ENCODE results near the gene CYP4F12.
"Not testable (repeated sequence)": the region's sequence is repeated elsewhere in the genome, so short reads cannot be mapped to it uniquely, and the experiment has no call there.

CYP4F12 gene

DNA sequence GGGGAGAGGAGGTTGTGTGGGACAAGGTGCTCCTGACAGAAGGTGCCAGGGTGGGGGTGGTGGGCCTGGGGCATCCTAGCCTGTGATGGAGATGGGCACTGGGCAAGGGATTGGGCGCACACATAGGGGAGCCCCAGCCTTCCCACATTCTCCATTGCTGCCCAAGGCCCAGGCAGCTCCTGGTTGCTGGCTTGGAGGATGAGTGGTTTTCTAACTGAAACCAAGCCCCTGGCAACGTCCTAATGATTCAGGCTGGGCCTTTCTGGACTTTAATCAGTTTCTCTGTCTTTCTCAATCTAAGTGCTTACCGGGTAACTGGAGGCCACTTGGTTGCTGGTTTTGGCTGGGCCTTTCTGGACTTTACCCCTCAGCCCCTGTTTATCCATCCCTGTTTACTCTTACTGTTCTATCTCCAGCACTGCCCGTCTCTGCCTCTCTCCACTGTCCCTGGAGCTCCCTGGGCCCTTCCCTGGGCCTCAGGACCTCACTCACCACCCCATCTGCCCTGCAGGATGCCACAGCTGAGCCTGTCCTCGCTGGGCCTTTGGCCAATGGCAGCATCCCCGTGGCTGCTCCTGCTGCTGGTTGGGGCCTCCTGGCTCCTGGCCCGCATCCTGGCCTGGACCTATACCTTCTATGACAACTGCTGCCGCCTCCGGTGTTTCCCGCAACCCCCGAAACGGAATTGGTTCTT is 31.8 kb upstream of the CYP4F12 start:
- no peak for TF ChIP-seq ZFX (IDR thresholded peaks at IDR 0.05; ENCODE audit: borderline replicate concordance)
- TF ChIP-seq, protein P1, sequence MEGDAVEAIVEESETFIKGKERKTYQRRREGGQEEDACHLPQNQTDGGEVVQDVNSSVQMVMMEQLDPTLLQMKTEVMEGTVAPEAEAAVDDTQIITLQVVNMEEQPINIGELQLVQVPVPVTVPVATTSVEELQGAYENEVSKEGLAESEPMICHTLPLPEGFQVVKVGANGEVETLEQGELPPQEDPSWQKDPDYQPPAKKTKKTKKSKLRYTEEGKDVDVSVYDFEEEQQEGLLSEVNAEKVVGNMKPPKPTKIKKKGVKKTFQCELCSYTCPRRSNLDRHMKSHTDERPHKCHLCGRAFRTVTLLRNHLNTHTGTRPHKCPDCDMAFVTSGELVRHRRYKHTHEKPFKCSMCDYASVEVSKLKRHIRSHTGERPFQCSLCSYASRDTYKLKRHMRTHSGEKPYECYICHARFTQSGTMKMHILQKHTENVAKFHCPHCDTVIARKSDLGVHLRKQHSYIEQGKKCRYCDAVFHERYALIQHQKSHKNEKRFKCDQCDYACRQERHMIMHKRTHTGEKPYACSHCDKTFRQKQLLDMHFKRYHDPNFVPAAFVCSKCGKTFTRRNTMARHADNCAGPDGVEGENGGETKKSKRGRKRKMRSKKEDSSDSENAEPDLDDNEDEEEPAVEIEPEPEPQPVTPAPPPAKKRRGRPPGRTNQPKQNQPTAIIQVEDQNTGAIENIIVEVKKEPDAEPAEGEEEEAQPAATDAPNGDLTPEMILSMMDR (IDR thresholded peaks at IDR 0.05), result no peak
- H3K27ac ChIP-seq, result no peak overlapping the region

DNA sequence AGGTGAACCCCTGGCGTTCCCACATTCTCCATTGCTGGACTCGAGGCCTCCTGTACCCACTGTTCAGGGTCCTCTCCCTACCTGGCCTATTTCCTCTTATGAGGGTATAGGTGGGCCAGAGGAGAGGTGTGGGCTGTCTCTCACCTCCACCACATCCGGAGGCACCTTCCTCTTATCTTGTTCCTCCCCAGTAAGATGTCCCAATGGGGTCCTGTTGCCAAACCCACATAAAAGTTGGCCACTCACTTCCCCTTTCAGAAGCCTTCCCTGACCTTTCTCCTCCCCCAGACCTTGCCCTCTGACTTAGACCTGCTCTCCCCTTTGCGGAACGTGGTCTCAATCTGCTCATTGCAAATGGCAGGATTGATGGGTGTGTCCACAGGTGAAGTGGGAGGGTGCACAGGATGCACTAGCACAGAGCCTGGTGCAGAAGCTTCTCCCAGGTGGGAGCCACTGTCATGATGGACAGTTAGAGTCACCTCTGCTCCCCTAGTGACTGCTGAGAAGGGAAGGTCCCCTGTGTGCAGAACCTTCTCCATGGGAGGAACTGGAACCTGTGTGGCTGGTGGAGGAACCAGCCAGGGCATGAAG is 30.9 kb upstream of the CYP4F12 start:
- no peak for TF ChIP-seq ZFX (IDR thresholded peaks at IDR 0.05; ENCODE audit: borderline replicate concordance)
- TF ChIP-seq, protein P1 (IDR thresholded peaks at IDR 0.05), result no peak
- no peak overlapping the region for H3K27ac ChIP-seq

DNA sequence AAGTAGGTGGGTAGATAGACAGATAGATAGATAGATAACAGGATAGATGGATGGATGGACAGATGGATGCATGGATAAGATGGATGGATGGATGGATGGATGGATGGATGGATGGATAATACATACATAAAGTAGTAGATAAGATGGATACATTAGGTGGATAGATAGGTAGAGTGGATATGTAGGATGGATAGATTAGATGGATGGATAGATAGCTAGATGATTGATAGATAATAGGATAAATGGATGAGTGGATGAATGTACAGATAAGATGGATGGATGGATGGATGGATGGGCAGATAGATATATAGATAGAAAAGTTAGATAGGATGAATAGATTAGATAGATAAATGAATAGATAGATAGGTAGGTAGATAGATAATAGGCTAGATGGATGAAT is 30.1 kb upstream of the CYP4F12 start:
- no peak for TF ChIP-seq ZFX (IDR thresholded peaks at IDR 0.05; ENCODE audit: borderline replicate concordance)
- TF ChIP-seq, protein P1 (IDR thresholded peaks at IDR 0.05), result no peak
- no peak overlapping the region for H3K27ac ChIP-seq

GRCh38 chr19:15643387-15643786 is 29.5 kb upstream of the CYP4F12 start:
- TF ChIP-seq, protein P1 (IDR thresholded peaks at IDR 0.05), result no peak
- TF ChIP-seq ZFX (IDR thresholded peaks at IDR 0.05; ENCODE audit: borderline replicate concordance), result no peak
- no peak overlapping the region for H3K27ac ChIP-seq

DNA sequence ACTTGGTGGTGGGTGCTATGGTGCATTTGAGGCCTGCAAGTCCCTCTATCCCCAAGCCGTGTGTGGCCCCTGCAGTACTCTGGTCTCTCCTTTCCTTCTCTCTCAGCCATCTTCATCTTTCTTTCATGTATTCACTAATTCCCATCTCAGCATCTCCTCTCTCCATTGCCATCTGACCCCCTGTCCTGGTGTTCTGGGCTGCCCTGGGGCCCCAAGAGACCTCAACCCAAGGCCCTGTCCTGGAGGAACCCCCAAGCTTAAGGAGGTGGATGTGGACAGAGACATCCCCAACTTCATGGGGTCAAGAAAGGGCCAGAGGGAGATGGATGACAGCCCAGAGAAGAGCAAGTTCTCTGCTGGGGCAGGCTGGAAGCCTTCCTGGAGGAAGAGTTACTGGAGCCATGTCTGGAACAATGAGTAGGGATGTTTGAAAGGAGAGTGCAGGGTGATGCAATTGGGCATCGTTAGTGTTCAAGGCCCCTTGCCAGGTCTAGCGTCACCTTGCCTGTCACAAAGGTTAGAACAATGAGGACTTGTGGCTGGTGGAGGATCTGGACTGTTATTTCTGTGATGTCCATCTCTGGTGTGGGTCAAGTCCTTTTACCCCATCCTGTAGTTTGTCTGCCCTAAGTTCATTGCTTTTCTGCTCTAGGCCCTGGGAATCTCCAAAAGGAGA is 28.7 kb upstream of the CYP4F12 start:
- no peak for TF ChIP-seq ZFX (IDR thresholded peaks at IDR 0.05; ENCODE audit: borderline replicate concordance)
- TF ChIP-seq, protein P1 (IDR thresholded peaks at IDR 0.05), result no peak
- H3K27ac ChIP-seq, result no peak overlapping the region

DNA sequence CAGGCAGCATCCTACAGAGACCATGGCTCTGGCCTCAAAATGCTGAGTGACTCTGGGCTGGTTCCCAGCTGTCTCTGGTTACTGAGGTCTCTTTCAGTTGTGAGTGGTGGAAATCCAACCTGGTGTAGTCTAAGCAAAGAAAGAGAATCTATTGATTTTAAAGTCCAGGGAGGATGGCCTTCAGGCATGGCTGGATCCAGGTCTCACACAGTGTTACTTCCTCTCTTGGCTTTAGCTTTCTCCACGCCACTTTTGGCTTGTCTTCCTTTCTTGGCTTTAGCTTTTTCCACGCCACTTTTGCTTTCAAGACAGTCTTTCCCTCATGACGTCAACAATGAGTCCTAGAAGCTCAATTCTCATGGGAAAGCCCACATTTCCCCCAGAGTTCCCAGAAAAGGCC is 28.1 kb upstream of the CYP4F12 start:
- no peak overlapping the region for H3K27ac ChIP-seq
- TF ChIP-seq, protein P1 (IDR thresholded peaks at IDR 0.05), result no peak
- TF ChIP-seq ZFX (IDR thresholded peaks at IDR 0.05; ENCODE audit: borderline replicate concordance), result no peak

DNA sequence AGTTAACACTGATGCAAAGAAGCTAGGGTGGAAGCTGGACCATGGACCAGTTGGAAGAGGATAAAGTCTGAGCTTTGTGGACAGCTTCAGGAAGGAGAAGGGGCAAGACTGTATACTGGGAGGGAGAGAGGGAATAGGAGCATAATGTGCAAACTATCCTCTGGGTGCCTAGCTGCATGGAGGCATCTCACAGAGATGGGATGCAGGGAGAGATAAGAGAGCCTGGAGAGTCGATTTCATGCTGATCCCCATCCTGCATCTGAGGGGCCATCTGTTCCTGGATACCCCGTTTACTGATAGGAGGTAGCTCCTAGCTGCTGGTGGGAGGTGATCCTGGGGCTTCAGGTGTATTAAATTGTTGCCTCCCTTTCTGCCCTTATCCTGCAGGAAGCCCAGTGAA is 23.4 kb upstream of the CYP4F12 start:
- H3K27ac ChIP-seq, result no peak overlapping the region
- TF ChIP-seq ZFX (IDR thresholded peaks at IDR 0.05; ENCODE audit: borderline replicate concordance), result no peak
- TF ChIP-seq, protein P1 (IDR thresholded peaks at IDR 0.05), result no peak

DNA sequence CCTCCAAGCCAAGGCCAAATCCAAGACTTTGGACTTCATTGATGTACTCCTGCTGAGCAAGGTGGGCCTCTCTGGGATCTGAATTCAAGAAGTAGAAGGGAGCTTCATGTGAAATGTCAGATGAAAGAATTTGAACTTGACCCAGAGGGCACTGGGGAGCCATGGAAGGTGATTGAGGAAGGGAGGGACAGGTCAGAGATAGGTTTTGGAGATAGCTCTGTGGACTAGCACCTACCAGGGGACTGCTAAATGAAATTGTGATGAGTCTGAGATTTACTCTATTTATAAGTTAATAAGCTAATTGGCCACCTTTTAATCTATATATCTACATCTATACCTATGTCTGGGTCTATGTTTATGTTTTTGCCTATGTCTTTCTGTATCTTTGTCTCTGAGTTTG is 22.8 kb upstream of the CYP4F12 start:
- H3K27ac ChIP-seq, result not testable (repeated sequence)

All from 22Rv1 (cell line).